CD4-positive, alpha-beta T cell treated with Interleukin-17A for 1 hour (primary cell): ENCODE data around the gene ALPG.

ENCODE experiments used
- DNase-seq: peaks from one replicate; pipeline ENCODE4 v3.0.0-alpha.2; 2020

ALPG gene

DNA sequence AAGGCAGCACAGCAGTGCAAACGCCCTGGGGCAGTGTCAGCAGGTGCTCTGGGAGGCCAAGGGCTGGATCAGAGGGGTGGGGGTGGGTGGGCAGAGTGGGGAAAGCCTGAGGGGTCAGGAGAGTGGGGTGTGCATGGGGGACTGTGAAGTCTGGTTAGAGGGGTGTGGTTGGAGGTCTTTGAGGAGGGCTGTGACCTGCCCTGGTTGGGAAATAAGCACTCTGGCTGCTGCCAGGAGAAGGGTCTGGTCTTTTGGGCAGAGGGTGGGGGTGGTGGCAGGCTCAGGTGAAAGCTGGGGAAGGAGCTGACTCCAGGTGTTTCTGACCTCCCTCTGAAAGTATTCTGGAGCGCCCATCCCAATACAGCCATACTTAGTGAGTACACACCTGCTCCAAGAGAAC lies 53.5 kb downstream of the ALPG start:
- DNase-seq: no peak
